Measurements from ENCODE around the gene APBA2.

Gene APBA2

GRCh38 chr15:29106551-29107290, 220.9 kb downstream of the APBA2 start:
- Histone ChIP-seq H3K9me3 (ENCODE audit: severe bottlenecking) (no peaks in the 10 kb centered on the region), H3K27ac (ENCODE audit: poor library complexity, severe bottlenecking) (no peak overlapping the region), H3K36me3 (ENCODE audit: low read depth) (peaks cover 4% of the 10 kb centered on the region; the same call in 1 of the 2 replicates), H3K27me3 (ENCODE audit: insufficient read depth, poor library complexity, severe bottlenecking) (no peaks in the 10 kb centered on the region), H3K4me1 (ENCODE audit: insufficient read depth, poor library complexity, severe bottlenecking) (no peaks in the 10 kb centered on the region), H3K4me3 (ENCODE audit: severe bottlenecking) (no peak overlapping the region)
- DNase-seq (ENCODE audit: low spot score): peak; percentile 68
- no peak for ATAC-seq (ENCODE audit: low read depth)
- no peak for TF ChIP-seq CTCF (IDR thresholded peaks at IDR 0.05; ENCODE audit: poor library complexity, severe bottlenecking)

- DNase-seq (ENCODE audit: low spot score): peak; percentile 63
- no peak for ATAC-seq (ENCODE audit: low read depth)
- Histone ChIP-seq H3K4me3 (ENCODE audit: severe bottlenecking) (no peak overlapping the region), H3K4me1 (ENCODE audit: insufficient read depth, poor library complexity, severe bottlenecking) (no peaks in the 10 kb centered on the region), H3K36me3 (ENCODE audit: low read depth) (no peaks in the 10 kb centered on the region; the same call in 1 of the 2 replicates), H3K9me3 (ENCODE audit: severe bottlenecking) (no peaks in the 10 kb centered on the region), H3K27me3 (ENCODE audit: insufficient read depth, poor library complexity, severe bottlenecking) (no peaks in the 10 kb centered on the region), H3K27ac (ENCODE audit: poor library complexity, severe bottlenecking) (no peak overlapping the region)
- no peak for TF ChIP-seq CTCF (IDR thresholded peaks at IDR 0.05; ENCODE audit: poor library complexity, severe bottlenecking)
Measured at GRCh38 chr15:29107291-29107890, 221.6 kb downstream of the APBA2 start.

- no peak overlapping the region for H3K27ac ChIP-seq (ENCODE audit: poor library complexity, severe bottlenecking)
- no peak overlapping the region for H3K4me3 ChIP-seq (ENCODE audit: severe bottlenecking)
- ATAC-seq (ENCODE audit: low read depth) (no peak), DNase-seq (ENCODE audit: low spot score) (peak; percentile 71)
- no peak for TF ChIP-seq CTCF (IDR thresholded peaks at IDR 0.05; ENCODE audit: poor library complexity, severe bottlenecking)
- no peaks in the 10 kb centered on the region for H3K36me3 ChIP-seq (ENCODE audit: low read depth)
- H3K27me3 ChIP-seq (ENCODE audit: insufficient read depth, poor library complexity, severe bottlenecking): no peaks in the 10 kb centered on the region
- no peaks in the 10 kb centered on the region for H3K9me3 ChIP-seq (ENCODE audit: severe bottlenecking)
- H3K4me1 ChIP-seq (ENCODE audit: insufficient read depth, poor library complexity, severe bottlenecking): no peaks in the 10 kb centered on the region
Measured at GRCh38 chr15:29107971-29108645, 222.3 kb downstream of the APBA2 start.

GRCh38 chr15:29109762-29110161, 224.0 kb downstream of the APBA2 start:
- Histone ChIP-seq H3K27me3 (ENCODE audit: insufficient read depth, poor library complexity, severe bottlenecking) (no peaks in the 10 kb centered on the region), H3K4me1 (ENCODE audit: insufficient read depth, poor library complexity, severe bottlenecking) (no peaks in the 10 kb centered on the region), H3K4me3 (ENCODE audit: severe bottlenecking) (no peak overlapping the region), H3K9me3 (ENCODE audit: severe bottlenecking) (no peaks in the 10 kb centered on the region), H3K36me3 (ENCODE audit: low read depth) (no peaks in the 10 kb centered on the region), H3K27ac (ENCODE audit: poor library complexity, severe bottlenecking) (no peak overlapping the region)
- DNase-seq (ENCODE audit: low spot score) (no peak), ATAC-seq (ENCODE audit: low read depth) (no peak)
- TF ChIP-seq CTCF (IDR thresholded peaks at IDR 0.05; ENCODE audit: poor library complexity, severe bottlenecking): no peak
